HuH-7.5 (cell line): Measurements from ENCODE around the gene TMEM240.
"Not testable (repeated sequence)": the region's sequence is repeated elsewhere in the genome, so short reads cannot be mapped to it uniquely, and the experiment has no call there.

Experiments used
- DNase-seq: peaks from one replicate; pipeline ENCODE4 v3.0.0; 2011; ENCODE audit warnings: low spot score

The TMEM240 gene

GRCh38 chr1:1557688-1558087 lies 17.3 kb upstream of the TMEM240 start:
- DNase-seq = not testable (repeated sequence)

- not testable (repeated sequence) for DNase-seq
Measured at GRCh38 chr1:1556961-1557360, 16.5 kb upstream of the TMEM240 start.

GRCh38 chr1:1556505-1556904 lies 16.1 kb upstream of the TMEM240 start:
- no peak for DNase-seq

GRCh38 chr1:1554926-1555915 lies 14.8 kb upstream of the TMEM240 start:
- peak; percentile 13 for DNase-seq

- no peak for DNase-seq
Measured at GRCh38 chr1:1554550-1554925, 14.1 kb upstream of the TMEM240 start.

GRCh38 chr1:1553821-1554494 lies 13.5 kb upstream of the TMEM240 start:
- DNase-seq = no peak

- DNase-seq = no peak
Measured at GRCh38 chr1:1552263-1552639, 11.8 kb upstream of the TMEM240 start.

- no peak for DNase-seq
Measured at GRCh38 chr1:1551524-1552262, 11.3 kb upstream of the TMEM240 start.

GRCh38 chr1:1550591-1551432 lies 10.4 kb upstream of the TMEM240 start:
- no peak for DNase-seq

- DNase-seq = no peak
Measured at GRCh38 chr1:1550087-1550486, 9.7 kb upstream of the TMEM240 start.

- DNase-seq = no peak
Measured at GRCh38 chr1:1548591-1548990, 8.2 kb upstream of the TMEM240 start.

- DNase-seq = no peak
Measured at GRCh38 chr1:1547476-1547875, 7.1 kb upstream of the TMEM240 start.

- DNase-seq = no peak
Measured at GRCh38 chr1:1547011-1547410, 6.6 kb upstream of the TMEM240 start.

- DNase-seq = no peak
Measured at GRCh38 chr1:1545946-1546737, 5.7 kb upstream of the TMEM240 start.

GRCh38 chr1:1544544-1544943 lies 4.1 kb upstream of the TMEM240 start:
- DNase-seq = no peak

- DNase-seq = no peak
Measured at GRCh38 chr1:1543706-1544099, 3.3 kb upstream of the TMEM240 start.

GRCh38 chr1:1542766-1543705 lies 2.6 kb upstream of the TMEM240 start:
- DNase-seq = no peak

- DNase-seq = no peak
Measured at GRCh38 chr1:1541956-1542765, 1.7 kb upstream of the TMEM240 start.
